GM12801 (cell line): Measurements from ENCODE around the gene TCAF1.

Source experiments
- CTCF ChIP-seq: IDR thresholded peaks from one replicate; pipeline ENCODE4 v1.5.1; 2011; ENCODE audit warnings: control low read depth; ENCODE audit not compliant: insufficient read length; ENCODE audit errors: extremely low read depth

TCAF1 gene

GRCh38 chr7:143877098-143877497 lies 24.9 kb downstream of the TCAF1 start:
- no peak for TF ChIP-seq CTCF

- no peak for TF ChIP-seq CTCF
Observed at GRCh38 chr7:143876218-143876617, 25.8 kb downstream of the TCAF1 start.

GRCh38 chr7:143850682-143851081 lies 51.3 kb downstream of the TCAF1 start:
- TF ChIP-seq CTCF = no peak

GRCh38 chr7:143849785-143850479 lies 52.0 kb downstream of the TCAF1 start:
- no peak for TF ChIP-seq CTCF

GRCh38 chr7:143848192-143848591 lies 53.8 kb downstream of the TCAF1 start:
- TF ChIP-seq CTCF = no peak

GRCh38 chr7:143846692-143847091 lies 55.3 kb downstream of the TCAF1 start:
- no peak for TF ChIP-seq CTCF
